ENCODE data around the gene SH2D3A. TPM values are rescaled to one million over a fixed set of nuclear protein-coding genes. Genes with fewer than 3 reads are reported as not detected.
A peak's percentile ranks its signal among the peaks of the same experiment; 100 is the strongest.

The SH2D3A gene
- total RNA-seq, 2 experiments from 2014 or later = 39.2 to 41.3 TPM

DNA sequence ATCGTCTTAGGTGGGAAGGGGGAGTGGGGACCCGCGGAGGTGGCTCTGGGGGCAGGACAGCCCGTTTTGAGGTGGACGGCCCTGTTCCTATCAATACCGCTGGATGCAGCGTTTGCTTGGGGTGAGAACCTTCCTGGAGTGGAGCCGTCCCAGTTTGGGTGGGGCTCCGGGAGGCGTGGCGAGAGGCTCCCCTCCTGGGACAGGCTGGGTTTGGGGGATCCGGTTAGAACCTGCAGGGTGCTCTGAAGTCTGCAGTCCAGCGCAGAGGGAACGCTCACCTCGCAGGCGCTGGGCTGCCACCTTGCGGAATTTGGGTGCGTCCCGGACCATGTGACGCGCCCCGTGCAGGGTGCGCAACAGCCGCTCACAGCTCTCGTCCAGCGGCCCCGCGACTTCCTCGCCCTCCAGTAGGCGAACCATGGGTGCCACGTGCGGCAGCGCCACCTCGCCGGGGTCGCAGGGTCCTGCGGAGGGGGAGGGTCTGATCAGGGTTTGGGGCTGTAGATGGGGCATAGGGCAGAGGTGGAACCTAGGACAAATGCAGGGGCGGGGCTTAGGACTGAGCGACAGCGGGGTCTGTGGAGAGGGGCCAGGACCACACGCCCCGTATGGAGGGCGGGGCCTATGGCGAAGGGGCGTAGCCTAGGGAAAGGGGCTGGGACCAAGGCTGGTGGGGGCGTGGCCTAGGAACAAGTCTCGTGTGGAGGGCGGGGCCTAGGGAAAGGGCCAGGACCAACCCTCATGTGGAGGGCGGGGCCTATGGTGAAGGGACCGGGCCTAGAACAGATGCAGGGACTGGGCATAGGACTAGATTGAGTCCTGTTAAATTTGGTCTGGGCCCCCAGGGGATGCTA is 13.8 kb downstream of the SH2D3A start:
- peak overlapping the region; percentile 80 for H3K27ac Mint-ChIP-seq
- intact Hi-C loops (cut with DNase I, micrococcal nuclease) = loop anchor here (1.0 to 5.0 kb wide), 5 partner anchors 13 to 236 kb away; partner anchors contain the start of genes GPR108 (in 1 of the 2), SH2D3A (in 1 of the 2) and TRIP10 (in 1 of the 2)
- peak overlapping the region; percentile 47 for H3K4me3 ChIP-seq (ENCODE audit: low read length)
- H3K4me1 Mint-ChIP-seq (ENCODE audit: low read depth) = peaks cover 11% of the 10 kb centered on the region
- DNase-seq = peak; percentile 58 to 89 (median 73)
- no peaks in the 10 kb centered on the region for H3K9me3 Mint-ChIP-seq
- H3K4me1 ChIP-seq (ENCODE audit: insufficient read depth, low read length) = peaks cover 14% of the 10 kb centered on the region
- TF ChIP-seq, protein P1, sequence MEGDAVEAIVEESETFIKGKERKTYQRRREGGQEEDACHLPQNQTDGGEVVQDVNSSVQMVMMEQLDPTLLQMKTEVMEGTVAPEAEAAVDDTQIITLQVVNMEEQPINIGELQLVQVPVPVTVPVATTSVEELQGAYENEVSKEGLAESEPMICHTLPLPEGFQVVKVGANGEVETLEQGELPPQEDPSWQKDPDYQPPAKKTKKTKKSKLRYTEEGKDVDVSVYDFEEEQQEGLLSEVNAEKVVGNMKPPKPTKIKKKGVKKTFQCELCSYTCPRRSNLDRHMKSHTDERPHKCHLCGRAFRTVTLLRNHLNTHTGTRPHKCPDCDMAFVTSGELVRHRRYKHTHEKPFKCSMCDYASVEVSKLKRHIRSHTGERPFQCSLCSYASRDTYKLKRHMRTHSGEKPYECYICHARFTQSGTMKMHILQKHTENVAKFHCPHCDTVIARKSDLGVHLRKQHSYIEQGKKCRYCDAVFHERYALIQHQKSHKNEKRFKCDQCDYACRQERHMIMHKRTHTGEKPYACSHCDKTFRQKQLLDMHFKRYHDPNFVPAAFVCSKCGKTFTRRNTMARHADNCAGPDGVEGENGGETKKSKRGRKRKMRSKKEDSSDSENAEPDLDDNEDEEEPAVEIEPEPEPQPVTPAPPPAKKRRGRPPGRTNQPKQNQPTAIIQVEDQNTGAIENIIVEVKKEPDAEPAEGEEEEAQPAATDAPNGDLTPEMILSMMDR (IDR thresholded peaks at IDR 0.05) = peak; percentile 59
- H3K27me3 Mint-ChIP-seq = no peaks in the 10 kb centered on the region
- peak overlapping the region; percentile 79 for H3K4me3 Mint-ChIP-seq
- H3K9me3 ChIP-seq (ENCODE audit: control insufficient read depth in 1 of 2, insufficient read depth in 1 of 2, low read length in 2 of 2) = no peaks in the 10 kb centered on the region
- ChIA-PET CTCF (interaction anchor here (0.9 to 1.7 kb wide), 3 partner anchors 15 to 110 kb away, joined by 3 to 8 read pairs (median 6); no protein-coding TSS in a partner anchor), POLR2A (interaction anchor here (1.0 to 1.5 kb wide), 3 partner anchors 14 to 110 kb away, joined by 3 read pairs; partner anchors contain the start of genes TRIP10 and VAV1)
- ATAC-seq (ENCODE audit: poor library complexity) = peak; percentile 92
- H3K27ac ChIP-seq (ENCODE audit: low read depth in 1 of 2, low read length in 2 of 2) = peak overlapping the region; percentile 2 to 15
- no peaks in the 10 kb centered on the region for H3K27me3 ChIP-seq (ENCODE audit: control insufficient read depth in 1 of 2, insufficient read depth in 2 of 2, low read length in 2 of 2)
- peaks cover 83% of the 10 kb centered on the region for H3K36me3 Mint-ChIP-seq (ENCODE audit: low read depth)
- peaks cover 71% of the 10 kb centered on the region for H3K36me3 ChIP-seq (ENCODE audit: insufficient read depth, low read length)

DNA sequence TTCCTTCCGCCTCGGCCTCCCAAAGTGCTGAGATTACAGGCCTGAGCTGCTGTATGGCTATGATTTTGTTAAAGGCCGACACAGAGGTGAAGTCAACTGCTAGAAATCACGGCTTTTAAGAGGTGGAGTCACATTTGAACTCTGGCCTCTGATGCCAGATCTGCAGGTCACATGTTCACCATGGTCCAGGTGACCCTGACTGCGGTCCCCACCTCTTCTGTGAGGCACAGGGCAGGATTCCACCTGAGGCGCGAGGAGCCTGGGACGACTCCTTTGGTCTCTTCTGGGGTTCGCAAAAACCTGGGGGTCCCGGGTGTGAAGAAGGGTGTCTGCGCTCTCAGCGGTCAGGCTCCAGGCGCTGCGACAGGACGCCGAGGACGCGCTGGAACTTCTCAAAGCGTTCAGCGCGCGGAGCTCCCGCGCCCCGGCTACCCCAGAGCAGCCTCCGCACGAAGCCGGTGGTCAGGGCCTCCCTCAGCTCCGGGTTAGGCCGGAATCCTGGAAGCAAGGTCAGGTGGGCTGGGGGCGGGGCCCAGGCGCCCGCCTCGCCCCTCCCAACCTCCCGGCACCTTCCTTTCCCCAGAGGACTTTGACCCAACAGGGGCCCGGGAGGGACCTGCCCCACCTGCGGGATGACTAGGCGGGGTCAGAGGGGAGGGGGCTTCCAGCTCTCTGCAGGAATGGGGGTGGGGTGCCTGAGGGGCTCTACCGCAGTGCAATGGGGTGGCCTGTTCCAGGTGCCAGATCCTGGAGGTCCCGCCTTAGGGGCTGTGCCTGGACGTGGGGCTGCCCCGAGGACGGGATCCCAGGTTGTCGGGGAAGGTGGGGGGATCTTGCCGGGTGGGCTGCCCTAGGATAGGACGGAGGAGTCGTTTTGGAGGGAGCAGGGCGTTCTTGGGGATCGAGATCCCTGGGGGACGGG is 14.7 kb downstream of the SH2D3A start:
- Mint-ChIP-seq H3K27ac (peak overlapping the region; percentile 80), H3K4me3 (no peak overlapping the region), H3K9me3 (no peaks in the 10 kb centered on the region), H3K36me3 (ENCODE audit: low read depth) (peaks cover 85% of the 10 kb centered on the region), H3K4me1 (ENCODE audit: low read depth) (peaks cover 11% of the 10 kb centered on the region), H3K27me3 (no peaks in the 10 kb centered on the region)
- DNase-seq = peak in 1 of 14 experiments; percentile 30
- Histone ChIP-seq H3K4me1 (ENCODE audit: insufficient read depth, low read length) (peaks cover 14% of the 10 kb centered on the region), H3K27ac (ENCODE audit: low read depth in 1 of 2, low read length in 2 of 2) (no peak overlapping the region), H3K27me3 (ENCODE audit: control insufficient read depth in 1 of 2, insufficient read depth in 2 of 2, low read length in 2 of 2) (no peaks in the 10 kb centered on the region), H3K36me3 (ENCODE audit: insufficient read depth, low read length) (peaks cover 77% of the 10 kb centered on the region), H3K4me3 (ENCODE audit: low read length) (no peak overlapping the region), H3K9me3 (ENCODE audit: control insufficient read depth in 1 of 2, insufficient read depth in 1 of 2, low read length in 2 of 2) (no peaks in the 10 kb centered on the region)
- no peak for ATAC-seq (ENCODE audit: poor library complexity)
- ChIA-PET POLR2A (interaction anchor here (1.0 to 1.1 kb wide), 2 partner anchors 20 to 111 kb away, joined by 3 read pairs; partner anchors contain the start of gene VAV1), CTCF (interaction anchor here (0.9 to 1.7 kb wide), 3 partner anchors 14 to 111 kb away, joined by 3 to 8 read pairs (median 6); no protein-coding TSS in a partner anchor)
- TF ChIP-seq, protein P1 (IDR thresholded peaks at IDR 0.05) = no peak
- intact Hi-C loops (cut with DNase I, micrococcal nuclease) = loop anchor here (1.0 to 5.0 kb wide), 5 partner anchors 14 to 235 kb away; partner anchors contain the start of genes GPR108 (in 1 of the 2), SH2D3A (in 1 of the 2) and TRIP10 (in 1 of the 2)

DNA sequence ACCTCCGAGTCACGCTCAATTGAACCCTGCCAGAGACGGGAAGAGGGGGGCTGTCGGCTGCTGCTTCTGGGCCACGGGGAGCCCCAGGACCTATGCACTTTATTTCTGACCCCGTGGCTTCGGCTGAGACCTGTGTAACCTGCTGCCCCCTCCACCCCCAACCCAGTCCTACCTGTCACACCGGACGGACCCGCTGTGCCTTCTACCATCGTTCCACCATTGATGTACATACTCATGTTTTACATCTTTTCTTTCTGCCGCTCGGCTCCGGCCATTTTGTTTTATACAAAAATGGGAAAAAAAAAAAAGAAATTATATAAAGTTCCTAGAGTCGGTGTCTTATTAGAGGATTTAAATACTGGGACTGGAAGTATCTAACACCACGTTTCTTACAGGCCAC is 16.0 kb downstream of the SH2D3A start:
- DNase-seq (no peak), ATAC-seq (ENCODE audit: poor library complexity) (no peak)
- Histone ChIP-seq H3K4me3 (ENCODE audit: low read length) (no peak overlapping the region), H3K27ac (ENCODE audit: low read depth in 1 of 2, low read length in 2 of 2) (no peak overlapping the region), H3K27me3 (ENCODE audit: control insufficient read depth in 1 of 2, insufficient read depth in 2 of 2, low read length in 2 of 2) (no peaks in the 10 kb centered on the region), H3K9me3 (ENCODE audit: control insufficient read depth in 1 of 2, insufficient read depth in 1 of 2, low read length in 2 of 2) (no peaks in the 10 kb centered on the region), H3K4me1 (ENCODE audit: insufficient read depth, low read length) (peaks cover 14% of the 10 kb centered on the region), H3K36me3 (ENCODE audit: insufficient read depth, low read length) (peaks cover 77% of the 10 kb centered on the region)
- H3K9me3 Mint-ChIP-seq = no peaks in the 10 kb centered on the region
- TF ChIP-seq, protein P1 (IDR thresholded peaks at IDR 0.05) = no peak
- intact Hi-C loops (cut with DNase I, micrococcal nuclease) = loop anchor here in 1 of 2 experiments (5.0 kb wide), 1 partner anchor 234 kb away; no protein-coding TSS in a partner anchor
- ChIA-PET CTCF (no interaction called here), POLR2A (no interaction called here)
- H3K4me3 Mint-ChIP-seq = no peak overlapping the region
- H3K27me3 Mint-ChIP-seq = no peaks in the 10 kb centered on the region
- no peak overlapping the region for H3K27ac Mint-ChIP-seq
- H3K36me3 Mint-ChIP-seq (ENCODE audit: low read depth) = peaks cover 86% of the 10 kb centered on the region
- H3K4me1 Mint-ChIP-seq (ENCODE audit: low read depth) = peaks cover 11% of the 10 kb centered on the region
